Measurements from ENCODE around the gene SLC16A8. TPM values are rescaled to one million over a fixed set of nuclear protein-coding genes. Genes with fewer than 3 reads are reported as not detected.
A peak's percentile ranks its signal among the peaks of the same experiment; 100 is the strongest.

The SLC16A8 gene
- total and polyA plus RNA-seq, 9 of the 15 experiments (the other 6 are each of a cell fraction or from before 2014, with no cell fraction given), result not detected

DNA sequence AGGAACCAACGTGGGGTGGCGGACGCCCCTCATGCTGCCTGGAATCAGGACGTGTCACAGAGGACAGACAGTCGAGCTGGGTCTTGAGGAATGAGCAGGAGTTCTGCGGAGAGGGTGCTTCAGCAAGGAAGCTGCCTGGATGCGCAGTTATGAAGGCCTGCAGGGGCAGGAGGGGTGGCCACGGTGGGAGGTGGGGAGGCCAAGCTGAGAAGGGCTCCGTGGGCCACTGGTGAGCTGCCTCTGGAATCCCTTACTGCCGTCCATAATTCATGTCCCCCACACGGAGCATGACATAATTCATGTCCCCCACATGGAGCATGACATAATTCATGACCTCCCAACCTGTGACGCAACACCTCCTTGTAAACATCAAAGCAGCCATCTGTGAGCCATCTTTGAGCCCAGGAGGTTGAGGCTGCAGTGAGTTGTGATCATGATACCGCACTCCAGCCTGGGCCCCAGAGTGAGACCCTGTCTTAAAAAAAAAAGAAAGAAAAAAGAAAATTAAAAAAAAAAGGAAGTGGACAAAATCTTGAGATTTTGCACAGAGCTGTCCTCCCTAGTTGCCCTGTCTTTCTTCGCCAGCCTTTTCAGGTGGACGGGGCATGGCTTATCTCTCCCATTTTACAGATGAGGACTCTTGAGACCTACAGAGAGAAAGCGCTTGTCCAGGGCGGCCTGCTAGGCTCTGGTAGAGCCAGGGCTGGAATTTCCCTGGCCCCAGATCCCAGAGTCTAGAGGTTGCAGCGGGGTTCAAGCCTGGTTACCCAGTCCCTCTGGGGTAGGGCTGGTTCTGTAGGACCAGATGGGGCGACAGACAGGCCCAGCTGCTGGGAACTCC lies 51.1 kb downstream of the SLC16A8 start (continued):
- TF ChIP-seq, protein P1, sequence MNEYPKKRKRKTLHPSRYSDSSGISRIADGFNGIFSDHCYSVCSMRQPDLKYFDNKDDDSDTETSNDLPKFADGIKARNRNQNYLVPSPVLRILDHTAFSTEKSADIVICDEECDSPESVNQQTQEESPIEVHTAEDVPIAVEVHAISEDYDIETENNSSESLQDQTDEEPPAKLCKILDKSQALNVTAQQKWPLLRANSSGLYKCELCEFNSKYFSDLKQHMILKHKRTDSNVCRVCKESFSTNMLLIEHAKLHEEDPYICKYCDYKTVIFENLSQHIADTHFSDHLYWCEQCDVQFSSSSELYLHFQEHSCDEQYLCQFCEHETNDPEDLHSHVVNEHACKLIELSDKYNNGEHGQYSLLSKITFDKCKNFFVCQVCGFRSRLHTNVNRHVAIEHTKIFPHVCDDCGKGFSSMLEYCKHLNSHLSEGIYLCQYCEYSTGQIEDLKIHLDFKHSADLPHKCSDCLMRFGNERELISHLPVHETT (CRISPR knock-in tag; conservative IDR thresholded peaks at IDR 0.05 in 1 of 2, IDR thresholded peaks at IDR 0.05 in 1 of 2), result no peak
- TF ChIP-seq WHSC1 (IDR thresholded peaks at IDR 0.05; ENCODE audit: low read length) (no peak), ZNF324 (CRISPR knock-in tag; IDR thresholded peaks at IDR 0.05) (no peak), ERF (CRISPR knock-in tag; IDR thresholded peaks at IDR 0.05) (no peak), ZNF507 (tag; conservative IDR thresholded peaks at IDR 0.05) (no peak), ATF7 (IDR thresholded peaks at IDR 0.05) (peak; percentile 81), ETV5 (CRISPR knock-in tag; IDR thresholded peaks at IDR 0.05; ENCODE audit: low read depth) (no peak), TAF9B (IDR thresholded peaks at IDR 0.05; ENCODE audit: partially characterized antibody) (no peak), EP300 (IDR thresholded peaks at IDR 0.05; ENCODE audit: low read length) (no peak), PCBP2 (IDR thresholded peaks at IDR 0.05; ENCODE audit: low read depth, low read length, poor library complexity, severe bottlenecking) (no peak), CBFA2T3 (IDR thresholded peaks at IDR 0.05) (peak; percentile 59), MIER1 (IDR thresholded peaks at IDR 0.05; ENCODE audit: low read depth) (no peak), KLF6 (CRISPR knock-in tag; IDR thresholded peaks at IDR 0.05; ENCODE audit: borderline replicate concordance) (no peak), TEAD2 (tag; IDR thresholded peaks at IDR 0.05) (no peak), CEBPB (tag; IDR thresholded peaks at IDR 0.05) (peak; percentile 96), ZFPM2 (CRISPR knock-in tag; IDR thresholded peaks at IDR 0.05) (no peak), DPF2 (IDR thresholded peaks at IDR 0.05) (peak; percentile 59), MAFG (tag; conservative IDR thresholded peaks at IDR 0.05) (no peak), SMARCC2 (IDR thresholded peaks at IDR 0.05; ENCODE audit: low read depth) (no peak), JUND (IDR thresholded peaks at IDR 0.05; ENCODE audit: borderline replicate concordance, low read depth, low read length) (peak; percentile 78), JUND (tag; IDR thresholded peaks at IDR 0.05; ENCODE audit: borderline replicate concordance, low read depth, low read length) (peak; percentile 62; the same call in 1 of the 3 replicates), SIRT6 (IDR thresholded peaks at IDR 0.05; ENCODE audit: low read depth, low read length) (no peak), CBFA2T2 (conservative IDR thresholded peaks at IDR 0.05) (0 out of 2 replicates have a peak, but pooled peaks have one; percentile 27), CBFB (CRISPR knock-in tag; IDR thresholded peaks at IDR 0.05) (no peak)
- TF ChIP-seq, protein P2, sequence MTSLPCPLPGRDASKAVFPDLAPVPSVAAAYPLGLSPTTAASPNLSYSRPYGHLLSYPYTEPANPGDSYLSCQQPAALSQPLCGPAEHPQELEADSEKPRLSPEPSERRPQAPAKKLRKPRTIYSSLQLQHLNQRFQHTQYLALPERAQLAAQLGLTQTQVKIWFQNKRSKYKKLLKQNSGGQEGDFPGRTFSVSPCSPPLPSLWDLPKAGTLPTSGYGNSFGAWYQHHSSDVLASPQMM (CRISPR knock-in tag; IDR thresholded peaks at IDR 0.05), result no peak
- TF ChIP-seq, protein P3, sequence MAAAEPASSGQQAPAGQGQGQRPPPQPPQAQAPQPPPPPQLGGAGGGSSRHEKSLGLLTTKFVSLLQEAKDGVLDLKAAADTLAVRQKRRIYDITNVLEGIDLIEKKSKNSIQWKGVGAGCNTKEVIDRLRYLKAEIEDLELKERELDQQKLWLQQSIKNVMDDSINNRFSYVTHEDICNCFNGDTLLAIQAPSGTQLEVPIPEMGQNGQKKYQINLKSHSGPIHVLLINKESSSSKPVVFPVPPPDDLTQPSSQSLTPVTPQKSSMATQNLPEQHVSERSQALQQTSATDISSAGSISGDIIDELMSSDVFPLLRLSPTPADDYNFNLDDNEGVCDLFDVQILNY (CRISPR knock-in tag; IDR thresholded peaks at IDR 0.05), result no peak
- TF ChIP-seq, protein P4, sequence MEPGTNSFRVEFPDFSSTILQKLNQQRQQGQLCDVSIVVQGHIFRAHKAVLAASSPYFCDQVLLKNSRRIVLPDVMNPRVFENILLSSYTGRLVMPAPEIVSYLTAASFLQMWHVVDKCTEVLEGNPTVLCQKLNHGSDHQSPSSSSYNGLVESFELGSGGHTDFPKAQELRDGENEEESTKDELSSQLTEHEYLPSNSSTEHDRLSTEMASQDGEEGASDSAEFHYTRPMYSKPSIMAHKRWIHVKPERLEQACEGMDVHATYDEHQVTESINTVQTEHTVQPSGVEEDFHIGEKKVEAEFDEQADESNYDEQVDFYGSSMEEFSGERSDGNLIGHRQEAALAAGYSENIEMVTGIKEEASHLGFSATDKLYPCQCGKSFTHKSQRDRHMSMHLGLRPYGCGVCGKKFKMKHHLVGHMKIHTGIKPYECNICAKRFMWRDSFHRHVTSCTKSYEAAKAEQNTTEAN (CRISPR knock-in tag; IDR thresholded peaks at IDR 0.05), result no peak
